Measurements from ENCODE around the gene LCN15.
"Not testable (repeated sequence)": the region's sequence is repeated elsewhere in the genome, so short reads cannot be mapped to it uniquely, and the experiment has no call there.

Gene LCN15

GRCh38 chr9:136719195-136719880 is 45.0 kb downstream of the LCN15 start:
- DNase-seq: no peak

- DNase-seq: no peak
Measured at GRCh38 chr9:136718345-136719194, 45.7 kb downstream of the LCN15 start.

GRCh38 chr9:136717399-136717798 is 46.9 kb downstream of the LCN15 start:
- no peak for DNase-seq

GRCh38 chr9:136714893-136715274 is 49.4 kb downstream of the LCN15 start:
- DNase-seq: no peak

GRCh38 chr9:136714096-136714892 is 50.0 kb downstream of the LCN15 start:
- DNase-seq: no peak

GRCh38 chr9:136713550-136713949 is 50.8 kb downstream of the LCN15 start:
- no peak for DNase-seq

- no peak for DNase-seq
Measured at GRCh38 chr9:136712690-136713544, 51.4 kb downstream of the LCN15 start.

- no peak for DNase-seq
Measured at GRCh38 chr9:136711751-136712689, 52.3 kb downstream of the LCN15 start, which contains the start of gene DIPK1B. DIPK1B (plus strand) TSS chr9:136712572; CDS start chr9:136712666, 94 bp downstream.

GRCh38 chr9:136711219-136711648 is 53.1 kb downstream of the LCN15 start:
- not testable (repeated sequence) for DNase-seq

GRCh38 chr9:136710543-136710942 is 53.8 kb downstream of the LCN15 start:
- DNase-seq: no peak

Measured in activated CD4-positive, alpha-beta T cell treated with anti-CD3 and anti-CD28 coated beads, Interleukin-2, amount 50 U/mL, for 48 hours (primary cell).